Lung (tissue), 12 donors: ENCODE data around the gene CYP27B1. TPM values are rescaled to one million over a fixed set of nuclear protein-coding genes. Genes with fewer than 3 reads are reported as not detected.

Source experiments
- ATAC-seq: fragments of 200-7000 bp; cut with Tn5 transposase; one replicate; pipeline ENCODE4 v1.9.1; 2020; ENCODE audit warnings: moderate number of reproducible peaks; ENCODE audit not compliant: insufficient read depth, low FRiP score
- DNase-seq, 3 donors: peaks; one replicate each; pipeline ENCODE4 v3.0.0-alpha.2; 2013 to 2017
- H3K27ac ChIP-seq, 2 donors: one replicate each; pipeline ENCODE4 v1.5.1; 2013; ENCODE audit warnings: mild to moderate bottlenecking in 2 of 2, moderate library complexity in 2 of 2, control low read depth in 1 of 2, inconsistent platforms in 1 of 2, low read depth in 1 of 2, low read length in 1 of 2
- H3K27me3 ChIP-seq, 3 donors: one replicate each; pipeline ENCODE4 v1.5.1; 2013; ENCODE audit warnings: low read length in 2 of 3; ENCODE audit not compliant: control insufficient read depth in 3 of 3, insufficient read depth in 3 of 3
- H3K36me3 ChIP-seq, 4 donors: one replicate each; pipeline ENCODE4 v1.5.1; 2013; ENCODE audit warnings: low read length in 4 of 4, mild to moderate bottlenecking in 1 of 4, moderate library complexity in 1 of 4; ENCODE audit not compliant: control insufficient read depth in 4 of 4, insufficient read depth in 4 of 4
- H3K4me1 ChIP-seq, 5 donors: one replicate each; pipeline ENCODE4 v1.5.1; 2013; ENCODE audit warnings: low read length in 5 of 5, mild to moderate bottlenecking in 2 of 5, moderate library complexity in 1 of 5; ENCODE audit not compliant: control insufficient read depth in 5 of 5, insufficient read depth in 5 of 5
- H3K4me3 ChIP-seq: one replicate; pipeline ENCODE4 v1.5.1; 2013; ENCODE audit warnings: mild to moderate bottlenecking, control low read depth, moderate library complexity
- H3K9ac ChIP-seq, 2 donors: one replicate each; pipeline ENCODE4 v1.5.1; 2013; ENCODE audit warnings: low read length in 2 of 2, control low read depth in 1 of 2; ENCODE audit not compliant: insufficient read depth in 1 of 2
- H3K9me3 ChIP-seq, 4 donors: one replicate each; pipeline ENCODE4 v1.5.1; 2013; ENCODE audit warnings: low read length in 3 of 4, mild to moderate bottlenecking in 1 of 4, moderate library complexity in 1 of 4; ENCODE audit not compliant: control insufficient read depth in 4 of 4, insufficient read depth in 3 of 4
- CTCF ChIP-seq: IDR thresholded peaks from 2 replicates; pipeline ENCODE4 v1.5.1; 2012; ENCODE audit warnings: mild to moderate bottlenecking; ENCODE audit errors: control extremely low read depth, extremely low read depth
- WGBS, 2 donors: extraction: QIAGEN DNeasy Blood & Tissue Kit; methylation state at CpG; one replicate each; pipeline ENCODE4 v1.1.7; 2013; 5-methylcytosine and 5-hydroxymethylcytosine counted together
- polyA plus RNA-seq, 2 donors: library from polyadenylated mRNA; stranded (reverse); fragments of 200-250 nt; gene quantifications; one replicate each; pipeline ENCODE4 v1.2.1, GENCODE V29; 2013
- total RNA-seq, 2 donors: library from RNA; depleted of rRNA in 1 of 2; stranded (reverse); fragments of >200 nt in 1 of 2; gene quantifications; one replicate each; pipeline ENCODE4 v1.2.1, GENCODE V29; 2014 to 2021
- donor health status: control.
- donor health status: control.
- donor health status: Bipolar disorder and iron deficiency.
- donor health status: healthy.
- donor health status: DM: yes; HTN: yes; CAD: no.

CYP27B1 gene
- total and polyA plus RNA-seq, 4 donors, result 1.7 to 5.8 (median 3.6) TPM

- DNase-seq (no peak), ATAC-seq (no peak)
- peaks cover 0 to 1% (median 0%) of the 10 kb centered on the region in 4 donors for H3K36me3 ChIP-seq
- H3K9me3 ChIP-seq, result no peaks in the 10 kb centered on the region
- no peak overlapping the region for H3K27ac ChIP-seq
- no peak overlapping the region for H3K9ac ChIP-seq
- peaks cover 0 to 59% (median 49%) of the 10 kb centered on the region in 3 donors for H3K27me3 ChIP-seq
- no peak for TF ChIP-seq CTCF
- 36 to 46% methylated on average over 5 of the region's 5 CpGs for WGBS, 2 donors
- no peak overlapping the region for H3K4me3 ChIP-seq
- H3K4me1 ChIP-seq, result peaks cover 4 to 17% (median 6%) of the 10 kb centered on the region in 5 donors
Observed at GRCh38 chr12:57740656-57741412, 26.0 kb downstream of the CYP27B1 start.

GRCh38 chr12:57739914-57740538, 26.9 kb downstream of the CYP27B1 start:
- H3K36me3 ChIP-seq, result peaks cover 0 to 1% (median 0%) of the 10 kb centered on the region in 4 donors
- TF ChIP-seq CTCF, result no peak
- H3K4me3 ChIP-seq, result no peak overlapping the region
- H3K4me1 ChIP-seq, result peaks cover 0 to 14% (median 6%) of the 10 kb centered on the region in 5 donors
- ATAC-seq (no peak), DNase-seq (no peak)
- H3K9ac ChIP-seq, result no peak overlapping the region
- no peaks in the 10 kb centered on the region for H3K9me3 ChIP-seq
- no peak overlapping the region for H3K27ac ChIP-seq
- H3K27me3 ChIP-seq, result peaks cover 0 to 67% (median 57%) of the 10 kb centered on the region in 3 donors
- 51 to 66% methylated on average over 10 of the region's 10 CpGs for WGBS, 2 donors

- H3K27me3 ChIP-seq, result peaks cover 0 to 73% (median 63%) of the 10 kb centered on the region in 3 donors
- TF ChIP-seq CTCF, result no peak
- no peak for ATAC-seq
- H3K36me3 ChIP-seq, result peaks cover 0 to 1% (median 0%) of the 10 kb centered on the region in 4 donors
- no peak overlapping the region for H3K4me3 ChIP-seq
- H3K9me3 ChIP-seq, result no peaks in the 10 kb centered on the region
- DNase-seq, result no peak
- H3K9ac ChIP-seq, result no peak overlapping the region
- peaks cover 0 to 13% (median 6%) of the 10 kb centered on the region in 5 donors for H3K4me1 ChIP-seq
- H3K27ac ChIP-seq, result no peak overlapping the region
- 36 to 60% methylated on average over 7 of the region's 7 CpGs for WGBS, 2 donors
Observed at GRCh38 chr12:57739387-57739786, 27.5 kb downstream of the CYP27B1 start.
